Erythroblast (primary cell): ENCODE results near the gene RCBTB2.
"Not testable (repeated sequence)": the region's sequence is repeated elsewhere in the genome, so short reads cannot be mapped to it uniquely, and the experiment has no call there.

Experiments used
- DNase-seq, 2 experiments: peaks; one replicate each; lab custom pipeline; 2025; lab: John Stamatoyannopoulos, UW
- GATA1 ChIP-seq: IDR thresholded peaks from 2 replicates; pipeline ENCODE4 v1.6.1; 2011; ENCODE audit warnings: low read depth, mild to moderate bottlenecking, control low read depth, low read length, moderate library complexity
- POLR2A ChIP-seq: IDR thresholded peaks from 2 replicates; pipeline ENCODE4 v1.6.1; 2011; ENCODE audit warnings: mild to moderate bottlenecking, low read length

Gene RCBTB2

DNA sequence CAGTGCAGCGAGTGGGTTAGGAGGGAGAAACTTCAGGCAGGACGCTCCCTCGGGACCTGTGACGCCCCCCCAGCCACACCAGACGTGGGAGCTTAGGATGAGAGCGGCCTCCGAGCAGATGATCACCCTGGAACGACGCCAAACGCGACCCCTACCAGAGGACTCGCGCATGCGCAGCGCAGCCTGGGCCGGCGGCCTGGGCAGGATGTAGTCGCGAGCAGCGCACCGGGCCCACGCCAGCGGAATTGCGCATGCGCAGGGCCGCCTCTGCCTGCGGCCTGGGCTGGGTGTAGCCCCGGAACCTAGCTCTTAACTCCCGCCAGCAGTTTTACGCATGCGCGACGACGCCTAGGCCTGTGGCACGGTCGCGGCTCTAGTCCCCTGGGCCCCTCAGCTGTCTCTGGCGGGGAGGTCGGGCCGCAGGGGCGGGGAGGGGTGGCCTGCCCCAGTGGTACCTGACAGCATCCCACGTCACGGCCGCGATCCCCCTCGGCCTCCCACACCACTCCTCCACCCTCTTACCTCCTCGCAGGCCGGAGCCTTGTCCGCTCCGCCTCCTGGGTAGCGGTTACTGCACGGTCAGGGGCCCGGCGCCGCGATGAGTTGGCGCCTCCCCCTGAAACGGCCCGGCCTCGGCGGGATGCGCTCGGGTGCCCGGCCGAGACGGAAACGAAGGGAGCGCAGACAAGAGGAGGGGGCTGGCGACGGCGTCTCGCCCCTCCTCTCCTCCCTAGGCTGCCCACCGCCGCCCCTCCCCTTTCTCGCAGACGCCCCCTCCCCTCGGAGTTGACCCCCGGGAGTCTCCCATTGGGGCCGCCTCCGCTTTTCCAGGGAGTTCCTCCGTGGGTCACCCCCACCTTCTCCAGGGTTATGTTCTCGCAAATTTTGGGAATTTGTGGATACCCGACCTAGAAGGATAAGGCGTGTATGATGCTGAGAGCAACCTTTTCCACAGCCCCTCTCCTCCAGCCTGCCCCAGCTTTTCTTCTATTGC, at the start of gene RCBTB2:
TSS of gene RCBTB2 (minus strand) at position 575 of the 994 bp plus-strand sequence. CDS start 11,141 bp downstream, outside the sequence.
- peak; percentile 99 for DNase-seq
- no peak for TF ChIP-seq GATA1
- TF ChIP-seq POLR2A, result peak; percentile 96

GRCh38 chr13:48582084-48582483, 49.2 kb upstream of the RCBTB2 start:
- TF ChIP-seq POLR2A (no peak), GATA1 (no peak)
- DNase-seq, result no peak

GRCh38 chr13:48580896-48581295, 48.0 kb upstream of the RCBTB2 start:
- no peak for TF ChIP-seq GATA1
- no peak for TF ChIP-seq POLR2A
- DNase-seq, result no peak

- DNase-seq, result peak; percentile 61 to 79
- TF ChIP-seq GATA1, result no peak
- no peak for TF ChIP-seq POLR2A
These were observed 47.4 kb upstream of the RCBTB2 start for GRCh38 chr13:48580185-48580803.

DNA sequence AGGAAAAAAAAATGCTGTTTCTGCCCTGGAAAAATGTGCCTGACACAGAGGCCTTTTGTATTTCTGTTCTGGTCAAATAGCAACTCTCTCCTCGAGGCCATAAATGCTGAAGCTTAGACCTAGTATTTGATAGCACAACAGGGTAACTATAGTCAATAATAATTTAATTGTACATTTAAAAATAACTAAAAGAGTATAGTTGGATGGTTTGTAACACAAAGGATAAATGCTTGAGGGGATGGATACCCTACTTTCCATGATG, 47.0 kb upstream of the RCBTB2 start:
- DNase-seq, result not testable (repeated sequence)

- DNase-seq, result no peak
- TF ChIP-seq POLR2A (no peak), GATA1 (no peak)
These were observed 46.5 kb upstream of the RCBTB2 start for GRCh38 chr13:48579165-48579918.

GRCh38 chr13:48578516-48579164, 45.8 kb upstream of the RCBTB2 start:
- DNase-seq, result no peak
- TF ChIP-seq GATA1, result no peak

DNA sequence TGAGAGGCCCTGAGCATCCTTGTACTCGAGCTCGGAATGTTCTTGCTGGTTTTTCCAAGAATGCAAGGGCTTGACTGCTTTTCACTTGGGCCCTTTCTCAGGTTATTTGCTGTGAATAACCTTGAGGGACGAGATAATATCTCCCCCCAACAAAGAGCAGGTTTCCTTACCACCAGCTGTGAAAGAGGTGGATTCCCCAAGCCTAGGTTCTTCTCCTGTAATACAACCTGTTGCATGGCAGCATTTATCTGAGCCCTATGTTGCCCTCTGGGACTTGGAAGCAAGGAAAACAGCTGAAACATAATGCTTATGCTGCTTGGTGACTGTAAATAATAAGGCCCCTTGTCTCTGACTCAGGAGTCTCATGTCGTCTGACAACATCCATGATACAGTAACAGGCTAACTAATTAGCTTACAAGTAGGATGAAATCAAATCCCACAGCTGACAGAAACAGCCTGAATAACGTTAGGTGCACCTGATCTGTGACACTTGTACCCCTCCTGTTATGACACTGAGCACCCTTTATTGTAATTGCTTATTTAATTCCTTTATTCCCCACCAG, 43.6 kb upstream of the RCBTB2 start:
- TF ChIP-seq POLR2A (no peak), GATA1 (no peak)
- no peak for DNase-seq

DNA sequence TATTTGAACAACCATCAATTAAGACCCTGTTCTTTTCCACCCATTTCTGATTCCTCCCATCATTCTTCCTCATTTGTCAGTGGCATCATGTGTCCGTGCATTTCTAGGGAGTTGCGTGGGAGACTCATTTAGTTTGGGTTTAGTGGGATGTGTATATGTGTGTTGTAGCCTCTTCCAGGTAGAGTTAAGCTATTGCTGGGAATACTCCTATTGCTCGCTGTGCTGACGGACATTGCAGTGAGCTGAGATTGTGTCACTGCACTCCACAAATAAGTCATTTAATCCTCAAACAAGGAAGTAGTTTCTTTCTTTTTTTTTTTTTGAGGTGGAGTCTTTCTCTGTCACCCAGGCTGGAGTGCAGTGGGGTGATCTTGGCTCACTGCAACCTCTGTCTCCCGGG, 42.2 kb upstream of the RCBTB2 start:
- TF ChIP-seq GATA1 (no peak), POLR2A (no peak)
- DNase-seq, result no peak

GRCh38 chr13:48574041-48574796, 41.3 kb upstream of the RCBTB2 start:
- TF ChIP-seq POLR2A (no peak), GATA1 (no peak)
- DNase-seq, result no peak

DNA sequence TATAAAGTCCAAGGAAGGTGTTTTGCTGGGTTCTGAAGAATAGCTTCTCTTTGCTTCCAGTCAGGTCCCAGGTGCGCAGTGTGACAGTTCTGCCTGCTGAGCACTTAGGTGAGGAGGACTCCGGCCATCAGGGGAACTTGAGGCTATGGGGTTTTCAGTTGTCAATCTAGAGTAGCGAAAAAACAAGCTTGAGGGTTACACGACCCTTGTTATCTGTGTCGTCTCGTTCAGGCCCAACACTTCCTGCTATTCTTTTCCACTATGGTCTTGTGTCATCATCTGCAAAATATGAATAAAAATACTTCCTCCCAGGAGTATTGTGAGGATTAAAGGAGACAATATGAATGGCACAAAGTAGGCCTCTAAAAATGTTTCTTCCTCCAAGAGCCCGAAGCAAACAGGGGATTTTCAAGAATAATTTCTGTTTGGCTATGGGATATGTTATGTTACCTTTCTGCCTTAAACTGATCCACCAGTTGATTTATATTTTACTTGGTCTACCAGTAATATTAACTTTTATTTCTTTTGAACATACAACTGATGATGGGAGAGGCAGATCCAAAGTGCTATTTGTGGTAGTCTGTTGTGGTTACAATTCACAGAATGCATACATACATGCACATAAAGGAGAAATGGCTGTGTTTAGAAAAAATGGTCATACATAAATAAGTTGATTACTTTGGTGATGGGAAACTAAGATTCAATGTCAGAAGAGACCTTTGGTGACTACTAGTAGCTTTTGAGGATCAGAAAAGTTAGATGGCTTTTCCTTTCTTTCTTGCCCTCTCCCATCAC, 40.5 kb upstream of the RCBTB2 start:
- DNase-seq, result no peak
- TF ChIP-seq GATA1 (no peak), POLR2A (no peak)
